Karpas-422 (cell line): ENCODE data around the gene SFSWAP. TPM values are rescaled to one million over a fixed set of nuclear protein-coding genes. Genes with fewer than 3 reads are reported as not detected.

Experiments used
- DNase-seq: peaks from one replicate; pipeline ENCODE4 v3.0.0-alpha.2; 2015
- H2AFZ ChIP-seq: fragments of 200-600 bp; sonication (generic); 2 replicates; pipeline ENCODE4 v1.6.1; 2014; ENCODE audit warnings: antibody characterized with exemption, low read length, mixed read lengths
- H3K27ac ChIP-seq: fragments of 200-600 bp; sonication (generic); 2 replicates; pipeline ENCODE4 v1.5.1; 2014; ENCODE audit warnings: mild to moderate bottlenecking, low read length, moderate library complexity
- H3K27me3 ChIP-seq: fragments of 200-600 bp; sonication (generic); 2 replicates; pipeline ENCODE4 v1.6.1; 2014; ENCODE audit warnings: low read length, mixed read lengths
- H3K36me3 ChIP-seq: fragments of 200-600 bp; sonication (generic); 2 replicates; pipeline ENCODE4 v1.6.1; 2014; ENCODE audit warnings: low read length, mixed read lengths; ENCODE audit not compliant: insufficient read depth
- H3K4me1 ChIP-seq: fragments of 200-600 bp; sonication (generic); 2 replicates; pipeline ENCODE4 v1.6.1; 2014; ENCODE audit warnings: mild to moderate bottlenecking, low read length, mixed read lengths
- H3K4me2 ChIP-seq: fragments of 200-600 bp; sonication (generic); 2 replicates; pipeline ENCODE4 v1.6.1; 2014; ENCODE audit warnings: low read length, low read depth, mild to moderate bottlenecking; ENCODE audit not compliant: poor library complexity, severe bottlenecking
- H3K4me3 ChIP-seq: fragments of 200-600 bp; sonication (generic); 2 replicates; pipeline ENCODE4 v1.5.1; 2014; ENCODE audit warnings: mild to moderate bottlenecking, antibody characterized with exemption, low read length, mixed read lengths
- H3K79me2 ChIP-seq: fragments of 200-600 bp; sonication (generic); 2 replicates; pipeline ENCODE4 v1.6.1; 2014; ENCODE audit warnings: mild to moderate bottlenecking, low read length, mixed read lengths
- H3K9ac ChIP-seq: fragments of 200-600 bp; sonication (generic); 2 replicates; pipeline ENCODE4 v1.6.0; 2014; ENCODE audit warnings: low read length
- H3K9me2 ChIP-seq: fragments of 200-600 bp; sonication (generic), shearing (Covaris generic); replicated peaks from 2 replicates; pipeline ENCODE4 v1.6.0; 2014; ENCODE audit warnings: mild to moderate bottlenecking, low read length, moderate library complexity; ENCODE audit not compliant: insufficient read depth
- H3K9me3 ChIP-seq: fragments of 300-700, 200-600 bp; sonication (generic); 2 replicates; pipeline ENCODE4 v1.6.1; 2014; ENCODE audit warnings: low read length, mixed read lengths
- H4K20me1 ChIP-seq: fragments of 200-600 bp; sonication (generic); 2 replicates; pipeline ENCODE4 v1.6.1; 2014; ENCODE audit warnings: mild to moderate bottlenecking, antibody characterized with exemption, low read length, low read depth; ENCODE audit not compliant: insufficient read depth
- total RNA-seq: library from RNA; depleted of rRNA; stranded (reverse); fragments of >200 nt; shearing (Covaris generic); gene quantifications from 2 replicates; pipeline ENCODE4 v1.2.3, GENCODE V29; 2014; ENCODE audit warnings: low replicate concordance

Gene SFSWAP
- total RNA-seq, 1 experiment from 2014 or later, result 30.0 TPM

- no peaks in the 10 kb centered on the region for H3K27me3 ChIP-seq
- no peak for DNase-seq
- H3K4me3 ChIP-seq, result no peak overlapping the region
- no peaks in the 10 kb centered on the region for H3K9me2 ChIP-seq
- no peak overlapping the region for H3K27ac ChIP-seq
- H3K4me1 ChIP-seq, result no peaks in the 10 kb centered on the region
- H4K20me1 ChIP-seq, result no peaks in the 10 kb centered on the region
- no peak overlapping the region for H3K4me2 ChIP-seq
- H3K36me3 ChIP-seq, result peaks cover 18% of the 10 kb centered on the region; the same call in 1 of the 2 replicates
- H2AFZ ChIP-seq, result no peak overlapping the region
- H3K9me3 ChIP-seq, result no peaks in the 10 kb centered on the region
- H3K9ac ChIP-seq, result no peak overlapping the region
- no peaks in the 10 kb centered on the region for H3K79me2 ChIP-seq
Measured at GRCh38 chr12:131782061-131782460, 71.2 kb downstream of the SFSWAP start.

GRCh38 chr12:131783915-131784541, 73.1 kb downstream of the SFSWAP start:
- no peak for DNase-seq
- Histone ChIP-seq H3K4me2 (no peak overlapping the region), H3K9ac (no peak overlapping the region), H3K4me1 (no peaks in the 10 kb centered on the region), H3K27me3 (no peaks in the 10 kb centered on the region), H3K4me3 (no peak overlapping the region), H3K36me3 (peaks cover 11% of the 10 kb centered on the region; the same call in 1 of the 2 replicates), H3K9me3 (no peaks in the 10 kb centered on the region), H3K27ac (no peak overlapping the region), H4K20me1 (no peaks in the 10 kb centered on the region), H2AFZ (no peak overlapping the region), H3K79me2 (no peaks in the 10 kb centered on the region), H3K9me2 (no peaks in the 10 kb centered on the region)

DNA sequence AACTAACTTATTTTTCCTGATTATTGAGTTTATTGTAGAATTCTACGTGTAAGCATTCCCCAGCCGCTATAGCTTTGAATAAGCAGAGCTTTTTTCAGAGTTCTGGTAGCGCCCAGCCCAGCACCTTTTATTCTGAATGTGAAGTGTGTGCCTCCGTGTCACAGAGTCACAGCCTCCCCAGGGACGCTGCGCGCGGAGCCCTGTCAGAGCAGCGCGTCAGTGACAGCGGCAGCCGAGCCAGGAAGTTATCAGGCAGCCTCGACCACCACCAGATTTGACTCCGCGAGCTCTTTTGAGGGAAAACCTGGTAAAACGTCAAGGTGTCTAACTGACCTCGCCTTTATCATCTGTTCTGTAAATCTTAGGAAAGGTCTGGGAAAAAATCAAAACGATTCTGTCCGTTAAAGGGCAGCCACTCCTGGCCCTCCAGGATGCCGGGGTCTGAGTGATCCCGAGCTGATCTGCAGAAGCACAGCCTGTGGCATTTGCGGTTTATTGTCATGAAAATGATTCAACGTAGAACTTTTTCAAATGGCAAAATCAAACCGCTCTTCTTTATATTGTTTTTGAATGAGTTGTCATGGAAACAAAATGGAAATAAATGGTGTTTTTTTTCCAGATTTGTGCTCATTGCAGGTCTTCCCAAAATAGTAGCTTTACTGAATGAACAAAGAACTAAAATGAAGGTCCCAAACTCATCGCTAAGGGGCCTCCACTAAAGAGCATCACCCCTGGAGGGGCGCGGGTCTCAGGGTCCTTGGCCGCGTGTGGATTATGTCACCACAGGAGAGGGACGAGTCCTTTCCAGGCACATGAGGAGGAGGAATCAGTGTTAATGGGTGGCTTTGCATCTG, 74.2 kb downstream of the SFSWAP start:
- no peak for DNase-seq
- H3K9me3 ChIP-seq, result no peaks in the 10 kb centered on the region
- no peak overlapping the region for H3K9ac ChIP-seq
- no peaks in the 10 kb centered on the region for H4K20me1 ChIP-seq
- H3K9me2 ChIP-seq, result no peaks in the 10 kb centered on the region
- no peaks in the 10 kb centered on the region for H3K4me1 ChIP-seq
- no peaks in the 10 kb centered on the region for H3K79me2 ChIP-seq
- no peaks in the 10 kb centered on the region for H3K27me3 ChIP-seq
- no peak overlapping the region for H2AFZ ChIP-seq
- no peak overlapping the region for H3K4me2 ChIP-seq
- peaks cover 9% of the 10 kb centered on the region; the same call in 1 of the 2 replicates for H3K36me3 ChIP-seq
- no peak overlapping the region for H3K4me3 ChIP-seq
- no peak overlapping the region for H3K27ac ChIP-seq

DNA sequence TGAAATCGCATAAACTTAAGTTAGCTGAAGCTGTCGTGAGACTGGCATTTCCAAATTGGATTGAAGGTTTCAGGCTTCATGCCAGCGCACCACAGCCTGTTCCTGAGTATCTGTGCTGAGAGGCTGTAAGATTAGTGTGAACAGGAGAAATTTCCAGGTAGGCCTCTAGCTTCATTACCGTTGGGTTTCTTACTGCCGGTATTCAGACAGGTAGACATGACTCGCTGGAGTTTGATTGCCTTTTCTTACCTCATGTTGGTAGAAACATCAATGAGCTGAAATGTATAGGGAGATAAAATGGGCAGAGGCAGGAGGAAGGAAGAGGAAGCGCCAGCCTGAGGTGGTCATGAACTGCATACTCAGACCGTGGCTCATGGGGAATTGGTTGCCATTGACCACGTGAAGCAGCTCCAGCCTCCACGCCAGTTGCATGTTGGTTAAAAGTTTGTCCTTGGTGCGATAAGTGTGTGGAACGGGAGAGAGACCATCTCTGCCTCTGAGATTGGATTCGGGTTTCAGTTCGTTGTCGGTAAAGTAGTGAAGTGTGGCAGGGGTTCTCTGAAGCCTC, 75.0 kb downstream of the SFSWAP start:
- H3K27ac ChIP-seq, result no peak overlapping the region
- H2AFZ ChIP-seq, result no peak overlapping the region
- no peak for DNase-seq
- no peaks in the 10 kb centered on the region for H3K4me1 ChIP-seq
- H3K9ac ChIP-seq, result no peak overlapping the region
- no peaks in the 10 kb centered on the region for H4K20me1 ChIP-seq
- no peaks in the 10 kb centered on the region for H3K9me2 ChIP-seq
- no peaks in the 10 kb centered on the region for H3K79me2 ChIP-seq
- no peaks in the 10 kb centered on the region for H3K9me3 ChIP-seq
- H3K27me3 ChIP-seq, result no peaks in the 10 kb centered on the region
- H3K4me3 ChIP-seq, result no peak overlapping the region
- no peak overlapping the region for H3K4me2 ChIP-seq
- H3K36me3 ChIP-seq, result peaks cover 9% of the 10 kb centered on the region; the same call in 1 of the 2 replicates

- Histone ChIP-seq H4K20me1 (no peaks in the 10 kb centered on the region), H3K9me2 (no peaks in the 10 kb centered on the region), H3K36me3 (peaks cover 8% of the 10 kb centered on the region; the same call in 1 of the 2 replicates), H3K79me2 (no peaks in the 10 kb centered on the region), H3K27ac (no peak overlapping the region), H3K4me1 (no peaks in the 10 kb centered on the region), H3K9me3 (no peaks in the 10 kb centered on the region), H3K4me3 (no peak overlapping the region), H2AFZ (no peak overlapping the region), H3K9ac (no peak overlapping the region), H3K27me3 (no peaks in the 10 kb centered on the region), H3K4me2 (no peak overlapping the region)
- DNase-seq, result no peak
Measured at GRCh38 chr12:131786331-131786730, 75.4 kb downstream of the SFSWAP start.

GRCh38 chr12:131787143-131787660, 76.3 kb downstream of the SFSWAP start:
- H3K9me3 ChIP-seq, result no peaks in the 10 kb centered on the region
- no peak overlapping the region for H2AFZ ChIP-seq
- H3K36me3 ChIP-seq, result peaks cover 7% of the 10 kb centered on the region; the same call in 1 of the 2 replicates
- no peak overlapping the region for H3K4me3 ChIP-seq
- no peak overlapping the region for H3K9ac ChIP-seq
- H4K20me1 ChIP-seq, result no peaks in the 10 kb centered on the region
- no peak overlapping the region for H3K4me2 ChIP-seq
- no peaks in the 10 kb centered on the region for H3K9me2 ChIP-seq
- H3K27ac ChIP-seq, result no peak overlapping the region
- no peaks in the 10 kb centered on the region for H3K27me3 ChIP-seq
- no peaks in the 10 kb centered on the region for H3K79me2 ChIP-seq
- DNase-seq, result no peak
- H3K4me1 ChIP-seq, result no peaks in the 10 kb centered on the region

DNA sequence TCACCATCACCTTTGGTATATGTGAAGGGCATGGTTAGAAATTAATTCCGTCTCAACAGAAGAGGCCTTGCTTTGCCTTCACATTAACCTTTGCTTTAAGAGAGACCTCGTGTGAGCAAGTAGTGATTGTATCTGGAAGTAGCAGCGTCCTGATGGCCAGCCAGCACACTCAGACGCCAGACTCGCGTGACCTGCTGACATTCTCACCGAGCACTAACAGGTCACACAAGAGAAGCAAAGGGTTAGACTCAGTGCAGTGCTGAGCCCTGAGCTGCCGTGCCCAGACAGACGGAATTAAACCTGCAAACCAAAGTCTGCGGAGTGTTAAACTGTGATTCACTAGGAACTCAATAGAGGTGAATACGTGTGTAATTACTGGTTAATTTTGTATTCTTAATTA, 77.2 kb downstream of the SFSWAP start:
- Histone ChIP-seq H2AFZ (no peak overlapping the region), H3K27ac (no peak overlapping the region), H3K4me1 (no peaks in the 10 kb centered on the region), H3K9me2 (no peaks in the 10 kb centered on the region), H3K4me3 (no peak overlapping the region), H4K20me1 (no peaks in the 10 kb centered on the region), H3K27me3 (no peaks in the 10 kb centered on the region), H3K4me2 (no peak overlapping the region), H3K79me2 (no peaks in the 10 kb centered on the region), H3K36me3 (peaks cover 6% of the 10 kb centered on the region; the same call in 1 of the 2 replicates), H3K9me3 (no peaks in the 10 kb centered on the region), H3K9ac (no peak overlapping the region)
- DNase-seq, result no peak

DNA sequence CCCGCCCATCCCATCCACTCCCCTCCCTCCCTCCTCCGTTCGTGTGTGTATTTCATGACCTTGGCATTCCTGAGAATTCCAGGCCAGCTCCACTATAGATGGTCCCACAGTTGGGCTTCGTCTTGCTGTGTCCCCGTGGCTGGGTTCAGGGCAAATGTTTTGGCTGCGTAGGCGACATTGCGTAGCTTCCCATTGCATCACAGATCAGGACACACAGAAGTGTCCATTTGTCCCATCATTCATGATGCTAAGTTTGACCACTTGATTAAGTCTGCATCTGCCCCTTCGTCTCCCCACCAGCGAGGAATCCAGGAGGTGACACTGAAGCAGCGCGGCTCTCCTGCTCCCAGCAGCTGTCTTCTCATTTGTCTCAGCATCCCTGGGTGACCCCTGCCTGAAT, 78.7 kb downstream of the SFSWAP start:
- H3K4me3 ChIP-seq, result no peak overlapping the region
- H3K36me3 ChIP-seq, result peaks cover 6% of the 10 kb centered on the region; the same call in 1 of the 2 replicates
- no peaks in the 10 kb centered on the region for H3K9me3 ChIP-seq
- H3K4me2 ChIP-seq, result no peak overlapping the region
- no peak overlapping the region for H3K27ac ChIP-seq
- H3K9ac ChIP-seq, result no peak overlapping the region
- no peak for DNase-seq
- H4K20me1 ChIP-seq, result no peaks in the 10 kb centered on the region
- no peaks in the 10 kb centered on the region for H3K9me2 ChIP-seq
- no peaks in the 10 kb centered on the region for H3K27me3 ChIP-seq
- no peaks in the 10 kb centered on the region for H3K4me1 ChIP-seq
- no peak overlapping the region for H2AFZ ChIP-seq
- no peaks in the 10 kb centered on the region for H3K79me2 ChIP-seq
